HG03280 (cell line): ENCODE data around the gene CLIP4.

ENCODE experiments used
- ATAC-seq: cut with Tn5 transposase; IDR thresholded peaks from one replicate; pipeline ENCODE4 v1.9.1; 2021; ENCODE audit warnings: mild to moderate bottlenecking, moderate library complexity; ENCODE audit not compliant: unreplicated experiment

CLIP4 gene

DNA sequence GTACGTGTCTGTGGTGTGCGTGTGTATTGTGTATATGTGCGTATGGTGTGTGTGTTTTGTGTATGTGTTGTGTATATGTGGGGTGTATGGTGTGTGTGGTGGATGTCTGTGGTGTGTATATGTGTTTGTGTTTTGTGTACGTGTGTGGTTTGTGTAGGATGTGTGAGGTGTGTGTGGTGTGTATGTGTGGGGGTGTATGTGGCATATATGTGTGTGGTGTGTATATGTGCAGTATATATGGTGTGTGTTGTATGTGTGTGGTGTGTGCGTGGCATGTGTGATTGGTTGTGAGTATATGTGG, 101.3 kb downstream of the CLIP4 start:
- no peak for ATAC-seq

DNA sequence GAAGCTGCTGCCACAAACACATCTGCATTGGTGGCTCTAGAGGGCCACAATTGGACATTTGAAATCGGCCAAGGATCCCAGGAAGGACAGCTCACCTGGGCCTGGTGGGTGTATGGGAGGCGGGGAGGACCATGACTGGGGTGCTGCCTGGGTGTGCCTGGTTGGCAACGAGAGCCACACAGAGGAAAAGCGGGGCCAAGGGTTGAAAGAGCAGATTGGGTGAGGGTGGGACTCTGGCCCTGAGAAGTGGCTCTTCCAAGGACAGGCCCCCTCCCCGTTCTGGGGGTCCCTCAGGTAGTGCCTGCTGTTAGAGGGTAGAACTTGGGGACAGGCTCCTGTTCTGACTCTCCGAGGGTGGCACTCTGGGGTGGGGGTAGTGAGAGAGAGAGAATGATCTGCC, 102.9 kb downstream of the CLIP4 start:
- ATAC-seq, result no peak

DNA sequence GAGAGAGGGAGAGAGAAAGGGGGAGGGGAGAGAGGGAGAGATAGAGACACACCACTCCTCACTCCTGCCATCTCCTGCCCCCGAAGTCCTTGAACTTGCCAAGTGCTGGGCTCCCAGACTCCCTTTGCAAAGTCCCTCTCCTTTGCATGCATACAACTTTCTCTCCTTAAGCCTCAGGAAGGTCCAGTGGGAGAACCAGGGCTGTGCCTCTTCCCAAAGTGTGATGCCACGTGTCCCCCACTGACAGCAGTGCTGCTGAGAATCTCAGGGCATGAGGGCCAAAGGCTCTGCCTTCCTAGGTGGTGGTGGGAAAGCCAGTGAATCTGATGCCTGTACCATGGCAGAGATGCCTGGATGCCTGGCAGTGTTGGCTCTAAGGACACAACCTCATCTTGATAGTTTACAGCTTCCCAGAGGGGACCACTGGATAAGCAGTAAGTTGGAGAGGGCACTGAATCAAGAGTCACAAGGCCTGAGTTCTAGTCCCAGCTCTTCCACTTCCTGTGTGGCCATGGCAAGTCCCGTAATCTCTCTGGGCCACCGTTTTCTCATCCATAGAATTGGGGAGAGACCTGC, 103.4 kb downstream of the CLIP4 start:
- no peak for ATAC-seq

DNA sequence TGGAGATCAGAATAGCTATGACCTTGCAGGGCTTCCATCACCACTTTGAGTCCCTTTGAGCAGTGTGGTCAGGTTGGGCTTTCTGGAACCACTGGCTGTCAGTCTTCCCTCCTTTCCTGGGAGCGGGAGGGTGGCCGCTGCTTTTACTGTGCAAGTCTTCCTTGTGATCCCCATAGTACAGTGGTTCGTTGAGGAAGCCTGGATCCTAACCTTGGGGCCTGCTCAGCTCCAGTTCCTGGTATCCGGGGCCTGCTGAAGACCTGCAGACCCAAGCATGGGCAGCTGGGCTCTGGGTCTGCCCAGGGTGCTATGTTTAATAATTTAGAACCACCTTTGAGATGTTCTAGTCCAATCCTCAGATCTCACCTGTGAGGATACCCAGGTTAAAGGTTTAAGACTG, 104.2 kb downstream of the CLIP4 start:
- ATAC-seq, result no peak

DNA sequence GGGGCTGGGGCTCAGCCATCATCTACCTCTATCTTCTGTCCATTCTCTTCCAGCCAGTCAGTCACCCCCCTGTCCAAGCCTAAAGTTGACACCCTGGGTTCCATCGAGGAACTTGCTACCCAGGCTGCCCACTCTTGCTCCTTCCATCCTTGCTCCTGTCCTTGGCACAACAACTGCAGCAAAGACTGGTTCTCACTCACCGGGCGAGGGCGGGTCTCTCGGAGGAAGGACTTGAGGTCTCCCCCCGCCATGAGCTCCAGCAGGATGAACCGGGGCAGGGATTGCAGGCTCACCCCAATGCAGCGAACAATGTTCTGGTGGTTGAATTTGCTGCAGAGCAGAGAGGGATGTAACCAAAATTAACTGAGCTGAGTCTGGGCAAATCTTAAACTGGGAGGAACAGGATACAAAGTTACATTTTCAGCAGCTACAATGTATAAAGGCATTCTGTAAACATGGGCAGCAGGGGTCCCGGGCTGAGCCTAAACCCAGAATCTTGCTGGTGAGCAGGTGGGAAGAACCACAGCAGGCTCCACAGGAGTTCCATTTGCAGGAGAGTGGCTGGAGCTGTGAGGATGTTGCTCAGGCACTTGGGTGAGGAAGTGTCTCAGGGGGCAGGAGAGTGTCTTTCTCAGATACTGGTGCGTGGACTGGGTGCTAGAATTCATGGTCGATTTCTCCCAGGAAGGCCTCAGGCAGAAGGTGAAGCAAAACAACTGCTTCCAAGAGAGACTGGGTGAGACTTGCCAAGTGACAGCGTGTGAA, 105.5 kb downstream of the CLIP4 start:
- ATAC-seq, result no peak

DNA sequence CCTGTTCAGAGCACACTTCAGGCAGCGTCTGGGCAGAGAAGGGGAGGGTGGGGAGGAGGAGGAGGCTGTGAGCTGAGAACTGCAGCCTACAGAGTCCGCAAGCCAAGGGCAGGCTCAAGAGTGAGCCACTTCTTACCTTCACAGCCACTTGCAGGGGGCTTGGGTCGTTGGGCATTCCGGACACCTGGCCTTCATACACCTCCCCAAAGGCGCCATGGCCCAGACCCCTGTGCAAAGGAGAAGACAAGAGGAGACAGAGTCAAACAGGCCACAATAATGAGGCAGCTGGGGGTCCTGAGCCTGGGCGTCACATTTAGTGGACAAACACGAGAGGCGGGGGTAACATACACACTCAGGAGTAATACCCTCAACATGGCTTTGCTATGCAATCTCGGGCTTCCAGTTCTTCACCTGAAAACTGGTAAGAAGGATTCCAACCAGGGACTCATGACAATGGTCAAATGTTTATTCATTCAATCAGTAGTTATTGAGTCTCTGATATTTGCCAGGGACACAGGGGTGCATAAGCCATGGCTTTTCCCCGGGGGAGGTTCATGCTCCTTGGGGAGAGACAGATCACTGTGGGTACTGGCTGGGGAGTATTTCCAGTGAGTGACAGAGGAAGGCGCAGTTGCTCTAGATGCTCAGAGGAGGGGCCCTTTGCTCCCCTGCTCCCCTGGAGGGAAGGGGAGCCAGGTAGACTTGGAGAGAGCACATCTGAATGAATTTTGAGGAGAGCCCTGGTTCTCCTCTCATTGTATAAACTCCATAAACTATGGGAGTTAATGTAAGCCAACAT, 107.4 kb downstream of the CLIP4 start:
- no peak for ATAC-seq

DNA sequence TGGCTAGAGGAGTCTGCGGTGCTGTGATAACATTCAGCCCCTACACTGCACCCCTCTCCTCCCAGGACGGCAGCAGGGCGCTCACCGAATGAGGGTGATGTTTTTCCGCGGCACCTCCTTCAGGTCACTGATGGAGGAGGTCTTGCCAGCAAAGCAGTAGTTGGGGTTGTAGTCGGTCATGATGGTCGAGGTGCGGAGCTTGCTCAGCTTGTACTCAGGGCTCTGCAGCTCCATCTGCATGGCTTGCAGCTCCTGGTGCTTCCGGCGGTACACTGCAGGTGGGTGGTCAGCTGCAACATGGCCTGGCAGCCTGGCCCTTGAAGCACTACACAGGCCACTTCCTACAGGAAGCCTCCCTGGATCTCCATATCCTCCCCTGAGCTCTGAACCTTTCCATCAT, 108.0 kb downstream of the CLIP4 start:
- no peak for ATAC-seq

DNA sequence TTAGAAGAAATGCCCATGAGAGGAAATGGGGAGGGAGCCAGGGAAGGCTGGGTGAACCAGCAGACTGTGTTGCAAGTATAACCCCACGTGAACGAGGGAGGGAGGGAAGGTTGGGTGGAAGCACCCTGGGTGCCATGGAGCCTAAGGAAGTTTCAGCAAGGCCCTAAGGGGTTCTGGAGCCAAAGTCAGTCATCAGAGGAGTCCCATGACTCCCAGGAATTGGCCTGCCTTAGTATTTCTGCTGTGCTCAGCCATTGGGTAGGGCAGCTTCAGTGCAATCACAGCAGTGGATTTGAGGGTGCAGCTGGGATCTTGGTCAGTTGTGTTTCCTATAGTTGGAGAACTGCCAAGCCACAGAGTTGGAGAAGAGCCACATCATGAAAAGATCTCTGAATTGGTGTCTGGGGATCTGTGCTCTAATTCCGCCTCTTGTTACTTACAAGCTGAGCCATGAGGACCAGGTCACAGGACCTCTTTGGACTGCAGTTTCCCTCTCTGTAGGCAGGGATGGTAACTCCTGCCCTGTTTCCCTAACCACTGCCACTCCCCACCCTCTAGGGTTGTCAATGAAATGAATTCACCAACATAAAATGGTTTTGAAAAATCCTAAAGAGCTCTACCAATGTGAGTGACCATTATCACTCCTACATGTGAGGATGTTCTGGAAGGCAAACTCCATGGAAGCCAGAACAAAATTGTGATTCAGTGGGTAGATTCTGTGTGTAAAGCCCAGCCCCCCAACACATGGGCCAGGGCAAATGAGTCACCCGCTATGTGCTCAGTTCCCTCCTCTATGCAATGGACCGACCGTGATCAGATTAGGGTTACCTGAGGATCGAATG, 108.9 kb downstream of the CLIP4 start:
- no peak for ATAC-seq

DNA sequence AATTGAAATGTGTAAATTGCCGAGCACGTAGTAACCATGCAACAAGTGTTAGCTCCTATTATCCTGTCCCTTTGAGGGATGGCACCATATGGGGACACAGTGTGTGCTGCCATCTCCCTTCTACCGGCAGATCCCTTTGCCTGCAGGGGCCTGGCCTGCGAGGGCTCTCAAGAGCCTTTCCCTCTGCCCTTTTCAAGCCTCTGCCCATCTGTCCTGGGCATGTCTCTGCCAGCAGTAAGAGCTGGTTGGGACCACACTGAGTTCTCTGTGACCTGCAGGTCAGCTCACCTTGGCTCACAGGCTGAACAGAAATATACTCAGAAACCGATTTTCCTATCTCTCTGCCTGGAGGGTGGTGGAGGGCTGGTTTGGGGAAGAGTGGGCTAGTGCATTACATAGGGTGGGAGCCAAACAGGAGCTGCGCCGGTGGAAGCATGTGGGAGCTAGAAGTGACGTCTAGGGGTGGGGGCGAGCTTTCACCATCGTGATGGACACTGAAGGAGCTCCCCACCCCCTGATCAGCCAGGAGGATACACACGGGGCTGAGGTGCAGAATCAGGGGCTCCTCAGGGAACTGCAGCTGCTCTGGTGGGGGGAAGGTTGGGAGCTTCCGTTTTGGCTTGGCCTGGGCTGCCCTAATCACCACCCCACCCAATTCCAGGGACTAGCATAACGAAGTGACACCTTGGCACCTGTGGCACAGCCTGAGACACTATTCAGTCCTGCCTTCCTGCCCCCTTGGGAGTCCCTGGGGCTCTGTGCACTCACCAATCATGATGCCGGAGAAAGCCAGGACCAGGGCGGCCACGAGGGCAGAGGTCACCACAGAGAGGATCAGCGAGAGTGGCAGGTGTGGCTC, 109.7 kb downstream of the CLIP4 start:
- ATAC-seq, result no peak

DNA sequence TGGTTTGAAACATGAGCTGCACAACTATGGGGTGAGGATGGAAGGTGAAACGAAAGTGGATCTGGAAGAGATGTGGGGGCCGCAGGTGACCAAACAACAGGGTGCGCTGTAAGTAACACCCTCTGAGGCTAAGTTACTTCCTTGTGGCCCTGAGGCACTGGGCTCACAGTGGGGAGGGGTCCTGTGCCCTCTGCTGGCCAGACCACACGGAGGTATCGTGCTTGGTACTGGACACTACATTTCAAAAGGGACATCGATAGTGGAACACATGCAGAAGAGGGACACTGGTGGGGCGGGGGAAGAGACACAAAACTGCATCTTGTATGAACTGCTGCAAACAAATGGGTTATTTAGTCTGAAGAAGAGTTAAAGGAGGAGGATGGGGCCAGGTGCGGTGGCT, 110.6 kb downstream of the CLIP4 start:
- no peak for ATAC-seq

DNA sequence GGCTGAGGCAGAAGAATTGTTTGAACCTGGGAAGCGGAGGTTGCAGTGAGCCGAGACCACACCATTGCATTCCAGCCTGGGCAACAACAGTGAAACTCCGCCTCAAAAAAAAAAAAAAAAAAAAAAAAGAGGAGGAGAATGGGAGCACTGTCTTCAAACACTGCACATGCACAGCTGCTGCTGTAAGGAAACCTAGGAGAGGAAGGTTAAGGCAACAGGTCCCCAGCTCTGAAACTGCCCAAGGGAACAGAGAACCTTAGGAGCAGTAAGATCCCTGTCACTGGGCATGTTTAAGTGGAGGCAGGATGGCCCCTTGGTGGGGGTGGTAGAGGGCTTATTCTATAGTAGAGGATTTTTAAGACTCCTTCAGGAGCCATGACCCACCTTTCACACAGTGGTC, 111.2 kb downstream of the CLIP4 start:
- no peak for ATAC-seq

DNA sequence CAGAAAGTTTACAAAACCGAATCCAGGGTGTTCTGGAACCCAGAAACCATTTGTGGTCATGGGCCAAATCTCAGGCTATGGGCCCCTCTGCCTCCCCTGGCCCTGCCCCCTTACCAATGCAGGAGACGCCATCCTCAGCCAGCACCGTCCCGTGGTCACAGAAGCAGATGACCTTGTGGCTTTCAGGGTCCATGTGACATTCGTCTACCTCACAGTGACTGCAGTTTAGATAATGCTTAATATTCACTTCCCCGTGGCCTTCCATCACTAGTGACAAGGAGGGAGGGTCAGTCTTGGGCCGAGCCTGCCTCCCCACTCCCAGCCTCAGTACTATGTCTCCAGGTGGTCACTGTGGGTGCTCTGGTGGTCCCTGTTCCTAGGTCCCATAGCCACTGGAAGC, 111.6 kb downstream of the CLIP4 start:
- no peak for ATAC-seq

DNA sequence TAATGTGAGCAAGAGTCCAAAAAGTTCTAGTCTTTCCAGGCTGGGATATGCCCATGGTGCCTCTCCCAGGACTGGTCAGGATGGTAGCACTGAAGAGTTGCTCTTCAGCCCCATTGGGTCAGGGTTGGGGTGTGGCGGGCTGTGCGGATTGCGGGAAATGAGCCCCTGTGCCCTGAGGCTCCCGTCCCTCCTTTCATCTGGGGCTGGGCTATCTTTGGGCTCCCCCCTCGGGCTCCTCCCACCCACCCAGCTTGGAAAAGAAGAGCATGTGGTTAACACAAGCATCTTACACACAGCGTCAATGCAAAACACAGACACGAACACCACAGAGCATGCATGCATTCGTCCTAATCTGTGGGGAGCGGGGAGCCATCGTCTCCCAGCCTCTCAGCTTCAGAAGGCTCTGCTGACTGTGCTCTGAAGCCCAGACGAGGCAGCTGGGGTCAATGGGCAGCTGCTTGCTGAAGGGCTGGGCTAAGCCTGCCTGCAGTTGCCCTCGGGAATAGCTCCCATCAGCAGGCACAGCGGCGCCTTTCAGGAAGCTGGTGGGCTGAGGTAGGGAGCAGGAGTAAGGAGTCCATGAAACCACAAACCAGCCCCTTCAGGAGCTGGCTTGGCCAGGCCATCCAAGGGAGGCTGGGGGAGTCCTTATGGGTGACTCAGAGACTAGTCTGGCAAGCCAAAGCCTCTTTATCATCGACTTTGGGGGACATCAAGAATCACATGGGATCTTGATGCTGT, 112.9 kb downstream of the CLIP4 start:
- no peak for ATAC-seq

DNA sequence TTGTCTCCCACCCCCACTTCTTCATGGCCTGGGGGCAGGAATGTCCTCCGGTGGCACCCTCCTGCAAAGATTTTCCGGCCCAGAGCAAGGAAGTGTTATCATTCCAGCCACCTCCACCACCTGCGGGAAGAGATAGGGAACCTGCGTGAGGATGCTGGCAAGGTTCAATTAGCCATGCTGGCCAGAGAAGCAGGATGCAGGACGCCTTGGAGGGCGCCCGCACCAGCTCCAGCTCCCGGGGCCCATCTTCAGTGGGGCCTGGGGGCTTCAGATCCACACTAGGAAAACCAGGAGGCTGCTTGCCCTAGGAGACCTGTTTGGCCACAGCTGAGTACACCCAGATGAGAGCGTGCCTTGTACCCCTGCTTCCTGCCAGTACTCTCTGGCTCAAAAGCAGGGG, 113.7 kb downstream of the CLIP4 start:
- no peak for ATAC-seq

DNA sequence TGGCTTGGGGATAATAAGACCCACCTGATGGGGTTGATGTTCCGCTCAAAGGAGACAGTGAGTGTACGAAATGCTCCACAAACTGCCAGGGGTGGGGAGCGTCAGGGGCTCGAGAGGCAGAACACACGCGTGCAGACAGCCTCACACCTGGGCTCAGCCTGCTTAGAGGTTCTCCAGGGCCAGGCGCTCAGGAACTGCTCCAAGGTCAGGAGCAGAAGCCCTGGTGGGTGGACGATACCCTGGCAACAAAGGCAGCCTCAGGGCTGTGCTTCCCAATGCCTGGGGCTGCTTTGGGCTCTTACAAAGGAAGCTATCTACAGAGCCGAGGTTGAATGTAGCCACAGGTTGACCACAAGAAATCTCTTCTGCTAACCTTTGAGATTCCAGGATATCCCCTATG, 114.4 kb downstream of the CLIP4 start:
- no peak for ATAC-seq

DNA sequence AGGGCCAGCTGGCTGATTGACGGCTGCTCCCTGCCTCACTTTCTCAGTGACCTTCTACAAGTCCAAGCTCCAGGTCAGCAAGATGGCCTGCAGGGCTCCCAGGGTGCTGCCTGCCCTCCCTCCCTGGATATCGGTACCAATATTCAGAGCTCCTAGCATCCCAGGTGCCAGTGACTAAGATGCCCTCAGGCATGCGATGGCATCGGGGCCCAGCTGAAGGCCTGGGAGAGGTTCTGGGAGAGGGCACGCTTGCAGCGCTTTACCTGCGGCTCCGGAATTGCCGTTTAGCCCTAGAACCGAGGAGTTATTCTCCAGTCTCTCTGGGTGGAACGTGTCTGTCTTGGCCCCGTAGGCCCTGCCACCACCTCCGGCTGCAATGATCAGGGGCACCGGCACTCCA, 116.8 kb downstream of the CLIP4 start:
- ATAC-seq, result no peak

DNA sequence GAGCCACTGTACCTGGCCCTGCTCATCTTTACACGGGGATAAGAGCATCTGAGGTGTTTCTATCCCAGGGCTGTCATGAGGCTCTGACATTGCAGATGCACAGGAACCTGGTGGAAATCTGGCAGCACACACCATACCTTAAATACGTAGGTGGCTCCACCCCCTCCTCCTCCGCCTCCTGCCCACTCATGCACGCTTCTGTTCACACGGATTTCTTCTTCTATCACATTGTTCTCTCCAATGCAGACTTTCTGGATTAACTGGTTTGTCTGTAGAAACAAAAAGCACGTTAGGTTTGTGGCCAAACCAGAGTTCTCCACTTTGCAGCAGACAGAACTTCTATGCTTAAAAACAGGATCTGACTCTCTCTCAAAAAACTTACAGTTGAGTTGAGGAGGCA, 118.2 kb downstream of the CLIP4 start:
- no peak for ATAC-seq

DNA sequence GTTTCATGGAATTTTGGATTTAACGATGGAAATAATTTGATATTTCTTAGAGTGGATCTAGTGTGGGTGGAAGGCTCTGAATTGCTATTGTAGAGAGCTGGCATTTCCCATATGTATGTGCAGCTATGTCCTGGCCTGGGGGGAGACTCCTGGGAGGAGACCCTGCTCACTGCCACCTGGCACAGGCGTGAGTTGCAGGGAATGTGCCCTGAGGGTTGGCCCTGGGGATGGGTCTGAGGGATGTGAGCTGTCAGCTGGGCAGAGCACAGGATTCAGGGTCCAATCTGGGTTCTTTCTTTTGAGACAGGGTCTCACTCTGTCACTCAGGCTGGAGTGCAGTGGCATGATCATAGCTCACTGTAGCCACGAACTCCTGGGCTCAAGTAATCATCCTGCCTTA, 120.2 kb downstream of the CLIP4 start:
- ATAC-seq, result no peak

DNA sequence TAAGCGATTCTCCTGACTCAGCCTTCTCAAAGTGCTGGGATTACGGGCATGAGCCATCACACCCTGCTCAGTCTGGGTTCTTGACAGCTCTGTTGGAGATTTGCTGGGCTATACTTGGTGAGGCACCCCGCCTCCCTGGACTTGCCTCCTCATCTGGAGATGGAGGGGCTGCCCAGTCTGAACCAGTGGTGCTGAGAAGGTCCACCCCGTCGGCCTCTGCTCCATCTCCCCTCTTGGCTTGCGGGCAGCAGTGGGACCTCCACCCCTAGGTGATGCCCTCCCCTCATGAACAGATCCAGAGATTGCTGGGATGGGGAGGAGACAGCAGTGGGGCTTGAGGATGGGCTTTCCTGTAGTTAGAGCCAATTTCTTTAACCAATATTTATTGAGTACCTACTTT, 120.9 kb downstream of the CLIP4 start:
- no peak for ATAC-seq

DNA sequence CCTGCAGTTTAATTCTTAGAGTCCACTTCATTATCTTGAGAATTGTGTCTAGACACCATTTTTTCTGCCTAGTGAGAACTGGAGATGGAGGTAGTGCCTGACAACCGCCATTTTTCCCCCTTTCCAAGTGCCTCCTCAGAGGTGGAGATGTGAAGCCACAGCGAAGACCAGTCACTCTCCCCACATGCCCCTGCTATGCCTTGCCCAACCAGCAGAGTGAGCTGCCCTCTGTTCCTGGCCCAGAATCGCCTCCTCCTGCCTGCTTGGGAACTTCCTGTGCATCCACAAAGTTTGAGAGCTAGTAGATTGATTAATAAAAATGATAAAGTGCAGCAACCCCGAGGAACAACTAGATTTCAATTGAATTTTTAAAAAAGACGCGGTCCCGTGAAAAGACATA, 123.3 kb downstream of the CLIP4 start:
- no peak for ATAC-seq
